B cell (primary cell): Measurements from ENCODE around the gene GPR183.

Experiments used
- CTCF ChIP-seq: fragments of 200-600 bp; IDR thresholded peaks from one replicate; pipeline ENCODE4 v1.8.0; 2022; ENCODE audit warnings: antibody characterized with exemption, mild to moderate bottlenecking
- EZH2 ChIP-seq: IDR thresholded peaks from 2 replicates; pipeline ENCODE4 v1.6.1; 2012; ENCODE audit warnings: borderline replicate concordance, low read depth, mild to moderate bottlenecking, moderate library complexity, low read length; ENCODE audit not compliant: insufficient read depth, poor library complexity, severe bottlenecking

GRCh38 chr13:99254830-99255229 is 52.4 kb downstream of the GPR183 start:
- TF ChIP-seq CTCF, result no peak
- TF ChIP-seq EZH2, result no peak
